T-cell (primary cell): Measurements from ENCODE around the gene NKX2-2. TPM values are rescaled to one million over a fixed set of nuclear protein-coding genes. Genes with fewer than 3 reads are reported as not detected.
"Not testable (repeated sequence)": the region's sequence is repeated elsewhere in the genome, so short reads cannot be mapped to it uniquely, and the experiment has no call there.

ENCODE experiments used
- ATAC-seq, 4 experiments: fragments of 200-7000 bp in 3 of 4; fragments of 150-1000 bp in 1 of 4; cut with Tn5 transposase; replicated peaks in 1 of 4; 1 replicate in 3 of 4; 2 replicates in 1 of 4; pipeline ENCODE4 v1.10.0; 2021; ENCODE audit warnings: moderate library complexity in 3 of 4, mild to moderate bottlenecking in 2 of 4, moderate number of reproducible peaks in 1 of 4
- CTCF ChIA-PET, 2 donors: fragments of 300-600 bp; sonication (Branson Sonifier 250); formaldehyde crosslinking; loops; one replicate each; lab custom pipeline; 2022; ENCODE audit warnings: antibody characterized with exemption in 2 of 2; lab: Charles Lee
- POLR2A ChIA-PET, 2 donors: fragments of 300-600 bp; sonication (Branson Sonifier 250); formaldehyde crosslinking; loops; one replicate each; lab custom pipeline; 2022; ENCODE audit warnings: antibody characterized with exemption in 2 of 2; lab: Charles Lee
- DNase-seq, 35 experiments: peaks; one replicate each; pipeline versions ENCODE4 v3.0.0 to v3.0.0-alpha.2; 2013 to 2023
- H3K27ac ChIP-seq: one replicate; pipeline ENCODE4 v1.5.1; 2013; ENCODE audit warnings: low read length
- H3K27me3 ChIP-seq, 2 experiments: replicated peaks in 1 of 2; 1 replicate in 1 of 2; 2 replicates in 1 of 2; pipeline versions ENCODE4 v1.6.1 to v1.7.0; 2013; ENCODE audit warnings: low read length in 1 of 2, mixed read lengths in 1 of 2; ENCODE audit not compliant: control insufficient read depth in 2 of 2, insufficient read depth in 2 of 2; ENCODE audit errors: extremely low read depth in 1 of 2
- H3K36me3 ChIP-seq, 2 donors: 1 replicate in 1 of 2; 2 replicates in 1 of 2; pipeline versions ENCODE4 v1.6.1 to v1.7.0; 2013; ENCODE audit warnings: low read length in 1 of 2; ENCODE audit not compliant: control insufficient read depth in 2 of 2, insufficient read depth in 1 of 2; ENCODE audit errors: extremely low read depth in 1 of 2
- H3K4me1 ChIP-seq, 2 experiments: 1 replicate in 1 of 2; 2 replicates in 1 of 2; pipeline versions ENCODE4 v1.6.1 to v1.7.0; 2013; ENCODE audit warnings: low read length in 2 of 2, mixed read lengths in 1 of 2; ENCODE audit not compliant: insufficient read depth in 2 of 2, control insufficient read depth in 1 of 2; ENCODE audit errors: extremely low read depth in 1 of 2
- H3K4me3 ChIP-seq, 2 donors: 1 replicate in 1 of 2; 2 replicates in 1 of 2; pipeline versions ENCODE4 v1.5.1 to v1.7.0; 2013; ENCODE audit warnings: mild to moderate bottlenecking in 2 of 2, low read length in 1 of 2, moderate library complexity in 1 of 2; ENCODE audit not compliant: control insufficient read depth in 1 of 2; ENCODE audit errors: extremely low read depth in 1 of 2
- H3K9me3 ChIP-seq: 2 replicates; pipeline ENCODE4 v1.7.0; 2013
- H3K27ac Mint-ChIP-seq, 2 donors: one replicate each; pipeline ENCODE4 v1.8.0; 2020 to 2021; ENCODE audit warnings: mild to moderate bottlenecking in 2 of 2, mixed read lengths in 2 of 2
- H3K27me3 Mint-ChIP-seq, 2 donors: one replicate each; pipeline ENCODE4 v1.8.0; 2021 to 2022; ENCODE audit warnings: mixed read lengths in 2 of 2
- H3K36me3 Mint-ChIP-seq: one replicate; pipeline ENCODE4 v1.8.0; 2021; ENCODE audit warnings: mixed read lengths
- H3K4me1 Mint-ChIP-seq, 3 donors: one replicate each; pipeline ENCODE4 v1.8.0; 2020 to 2022; ENCODE audit warnings: mixed read lengths in 3 of 3, mild to moderate bottlenecking in 1 of 3
- H3K4me3 Mint-ChIP-seq, 3 donors: one replicate each; pipeline ENCODE4 v1.8.0; 2020 to 2022; ENCODE audit warnings: mild to moderate bottlenecking in 3 of 3, mixed read lengths in 3 of 3, moderate library complexity in 3 of 3
- H3K9me3 Mint-ChIP-seq, 3 donors: one replicate each; pipeline ENCODE4 v1.8.0; 2020 to 2022; ENCODE audit warnings: mixed read lengths in 3 of 3
- WGBS: methylation state at CpG from one replicate; pipeline ENCODE4 v1.1.5; 2013; ENCODE audit warnings: missing lambda C conversion rate; ENCODE audit not compliant: insufficient coverage; 5-methylcytosine and 5-hydroxymethylcytosine counted together
- total RNA-seq, 35 experiments: library from RNA in 6 of 35; stranded (reverse) in 6 of 35; fragments of 120-200 nt in 1 of 35; gene quantifications; one replicate each; pipeline versions ENCODE4 v1.2.1 to v1.2.4 and lab custom pipeline; 2013 to 2026

NKX2-2 gene
- total RNA-seq, 5 donors from 2014 or later (not counting 1 experiment from before 2014, with no cell fraction given) = not detected

DNA sequence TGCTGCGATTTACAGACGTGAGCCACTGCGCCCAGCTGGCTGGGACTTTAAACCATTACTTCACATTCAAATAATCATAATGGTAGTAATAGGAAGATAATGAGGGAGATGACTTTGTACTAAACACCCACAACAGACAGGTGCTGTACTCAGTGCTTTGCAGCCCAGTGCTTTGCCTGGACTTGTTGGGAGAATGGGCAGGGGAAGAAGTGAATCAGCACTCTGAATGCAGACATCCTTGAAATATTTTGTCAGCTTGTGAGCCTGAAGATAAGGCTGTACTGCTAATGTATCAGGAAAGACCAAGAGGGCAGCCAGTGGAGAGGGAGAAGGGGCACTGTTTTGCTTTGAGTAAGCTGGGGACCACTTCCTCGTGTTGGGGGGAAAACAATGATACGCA lies 17.4 kb downstream of the NKX2-2 start:
- POLR2A ChIA-PET = no interaction called here

DNA sequence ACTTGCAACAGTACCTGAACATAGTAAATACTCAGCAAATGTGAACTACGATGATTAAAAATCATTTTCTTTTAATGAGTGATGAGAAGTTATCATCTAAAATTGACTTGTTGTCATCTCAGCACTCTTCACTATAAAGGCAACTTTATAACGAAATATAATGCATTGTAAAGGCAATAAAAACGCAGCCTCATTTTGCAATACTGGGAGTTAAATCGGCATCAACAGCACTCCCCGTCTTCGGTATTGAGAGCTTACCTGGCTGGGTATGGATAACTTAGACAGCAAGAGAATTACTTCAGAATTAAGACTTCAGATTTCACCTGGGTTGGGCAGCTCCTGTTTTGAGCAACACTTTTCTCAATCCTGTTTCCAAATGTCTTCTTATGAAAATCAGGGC lies 20.8 kb downstream of the NKX2-2 start:
- ATAC-seq = no peak
- WGBS = 90% methylated on average over 3 of the region's 6 CpGs
- CTCF ChIA-PET = interaction anchor here in 1 of 2 donors (1.0 kb wide), 1 partner anchor 12 kb away, joined by 3 read pairs; no protein-coding TSS in a partner anchor

More for the DNA sequence above, 17.4 kb downstream of the NKX2-2 start:
- WGBS = no CpG with 5 or more reads among the region's 5 CpGs
- H3K36me3 ChIP-seq = no peaks in the 10 kb centered on the region
- ATAC-seq (no peak), DNase-seq (no peak)
- no peaks in the 10 kb centered on the region for H3K4me1 ChIP-seq
- Mint-ChIP-seq H3K27ac (no peak overlapping the region), H3K4me3 (no peak overlapping the region), H3K27me3 (peaks cover 54 to 55% of the 10 kb centered on the region in 2 donors), H3K9me3 (no peaks in the 10 kb centered on the region), H3K4me1 (no peaks in the 10 kb centered on the region), H3K36me3 (no peaks in the 10 kb centered on the region)
- H3K9me3 ChIP-seq = no peaks in the 10 kb centered on the region
- H3K27ac ChIP-seq = no peak overlapping the region
- H3K27me3 ChIP-seq = peaks cover 7 to 31% of the 10 kb centered on the region in 2 experiments
- CTCF ChIA-PET = interaction anchor here (0.6 to 0.9 kb wide), 2 partner anchors 246 to 262 kb away, joined by 6 read pairs; no protein-coding TSS in a partner anchor
- H3K4me3 ChIP-seq = no peak overlapping the region

DNA sequence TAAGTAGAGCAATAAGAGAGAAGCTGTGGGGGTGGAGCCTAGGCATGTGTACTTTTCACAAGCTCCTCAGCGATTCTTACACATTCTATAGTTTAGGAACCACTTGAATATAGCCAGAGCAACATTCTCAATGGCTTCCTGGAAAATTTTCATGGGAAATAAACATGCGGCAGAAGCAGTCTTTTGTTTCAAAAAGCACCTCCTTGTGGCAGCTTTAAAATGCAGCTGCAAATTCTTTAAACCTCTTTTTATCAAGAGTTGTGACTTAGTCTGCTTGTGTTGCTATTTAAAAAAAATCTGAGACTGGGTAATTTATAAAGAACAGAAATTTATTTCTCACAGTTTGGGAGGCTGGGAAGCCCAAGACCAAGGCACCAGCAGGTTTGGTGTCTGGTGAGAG lies 23.8 kb downstream of the NKX2-2 start:
- Histone ChIP-seq H3K9me3 (no peaks in the 10 kb centered on the region), H3K36me3 (no peaks in the 10 kb centered on the region), H3K27ac (no peak overlapping the region), H3K4me1 (no peaks in the 10 kb centered on the region), H3K27me3 (peaks cover 2 to 5% of the 10 kb centered on the region in 2 experiments), H3K4me3 (no peak overlapping the region)
- H3K9me3 Mint-ChIP-seq = peaks cover 0 to 6% (median 3%) of the 10 kb centered on the region in 3 donors
- H3K36me3 Mint-ChIP-seq = no peaks in the 10 kb centered on the region
- ChIA-PET POLR2A (no interaction called here), CTCF (no interaction called here)
- ATAC-seq = no peak
- no peak overlapping the region for H3K4me3 Mint-ChIP-seq
- WGBS = 40% methylated on average over 1 of the region's 2 CpGs
- peaks cover 42 to 59% of the 10 kb centered on the region in 2 donors for H3K27me3 Mint-ChIP-seq
- H3K4me1 Mint-ChIP-seq = no peaks in the 10 kb centered on the region
- DNase-seq = no peak
- H3K27ac Mint-ChIP-seq = no peak overlapping the region

More for the DNA sequence above, 20.8 kb downstream of the NKX2-2 start:
- H3K9me3 Mint-ChIP-seq = no peaks in the 10 kb centered on the region
- H3K4me1 ChIP-seq = no peaks in the 10 kb centered on the region
- peaks cover 5 to 6% of the 10 kb centered on the region in 2 experiments for H3K27me3 ChIP-seq
- peaks cover 53 to 61% of the 10 kb centered on the region in 2 donors for H3K27me3 Mint-ChIP-seq
- DNase-seq = no peak
- H3K36me3 Mint-ChIP-seq = no peaks in the 10 kb centered on the region
- H3K27ac ChIP-seq = no peak overlapping the region
- H3K4me3 Mint-ChIP-seq = no peak overlapping the region
- H3K9me3 ChIP-seq = no peaks in the 10 kb centered on the region
- H3K36me3 ChIP-seq = no peaks in the 10 kb centered on the region
- H3K27ac Mint-ChIP-seq = no peak overlapping the region
- POLR2A ChIA-PET = no interaction called here
- H3K4me3 ChIP-seq = no peak overlapping the region
- H3K4me1 Mint-ChIP-seq = no peaks in the 10 kb centered on the region

DNA sequence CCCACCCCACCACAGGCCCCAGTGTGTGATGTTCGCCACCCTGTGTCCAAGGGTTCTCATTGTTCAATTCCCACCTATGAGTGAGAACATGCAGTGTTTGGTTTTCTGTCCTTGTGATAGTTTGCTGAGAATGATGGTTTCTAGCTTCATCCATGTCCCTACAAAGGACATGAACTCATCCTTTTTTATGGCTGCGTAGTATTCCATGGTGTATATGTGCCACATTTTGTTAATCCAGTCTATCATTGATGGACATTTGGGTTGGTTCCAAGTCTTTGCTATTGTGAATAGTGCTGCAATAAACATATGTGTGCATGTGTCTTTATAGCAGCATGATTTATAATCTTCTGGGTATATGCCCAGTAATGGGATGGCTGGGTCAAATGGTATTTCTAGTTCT lies 33.7 kb downstream of the NKX2-2 start:
- H3K36me3 ChIP-seq, H3K4me3 ChIP-seq, H3K36me3 Mint-ChIP-seq, H3K27ac ChIP-seq, H3K4me1 ChIP-seq, H3K9me3 Mint-ChIP-seq, ATAC-seq, H3K9me3 ChIP-seq, DNase-seq, POLR2A ChIA-PET, H3K4me3 Mint-ChIP-seq, H3K27me3 ChIP-seq, H3K4me1 Mint-ChIP-seq, CTCF ChIA-PET, H3K27ac Mint-ChIP-seq: not testable (repeated sequence)
- WGBS = no CpG with 5 or more reads among the region's 2 CpGs
- H3K27me3 Mint-ChIP-seq = peaks cover 42 to 43% of the 10 kb centered on the region in 2 donors

DNA sequence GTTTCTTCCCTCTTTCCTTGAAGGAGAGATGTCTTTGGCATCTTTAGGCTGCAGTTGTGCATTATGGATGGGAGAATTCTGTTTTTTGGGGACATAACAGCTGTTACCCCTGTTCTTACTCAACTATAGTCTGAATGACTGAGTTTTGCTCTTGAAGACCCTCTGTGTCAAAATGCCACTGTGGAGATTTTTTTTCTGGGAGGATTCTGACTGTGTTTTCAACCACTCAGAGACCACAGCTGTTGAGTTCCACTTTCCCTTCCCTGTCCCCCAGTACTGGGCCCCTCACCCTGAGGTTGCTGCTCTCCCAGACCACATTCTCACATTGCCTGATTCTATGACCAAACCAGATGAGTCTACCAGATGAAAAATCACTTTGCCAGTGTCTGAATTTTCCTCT lies 48.1 kb downstream of the NKX2-2 start:
- DNase-seq (no peak), ATAC-seq (no peak)
- Mint-ChIP-seq H3K9me3 (peaks cover 6 to 8% (median 8%) of the 10 kb centered on the region in 3 donors), H3K27ac (no peak overlapping the region), H3K36me3 (no peaks in the 10 kb centered on the region), H3K4me3 (no peak overlapping the region), H3K4me1 (no peaks in the 10 kb centered on the region), H3K27me3 (peaks cover 14 to 19% of the 10 kb centered on the region in 2 donors)
- Histone ChIP-seq H3K4me1 (no peaks in the 10 kb centered on the region), H3K4me3 (no peak overlapping the region), H3K27ac (no peak overlapping the region), H3K27me3 (peaks cover 0 to 7% of the 10 kb centered on the region in 2 experiments), H3K9me3 (no peaks in the 10 kb centered on the region), H3K36me3 (no peaks in the 10 kb centered on the region)
- ChIA-PET CTCF (no interaction called here), POLR2A (interaction anchor here in 1 of 2 donors (0.5 to 0.6 kb wide), 2 partner anchors 566 to 1138 kb away, joined by 3 to 11 read pairs; no protein-coding TSS in a partner anchor)

DNA sequence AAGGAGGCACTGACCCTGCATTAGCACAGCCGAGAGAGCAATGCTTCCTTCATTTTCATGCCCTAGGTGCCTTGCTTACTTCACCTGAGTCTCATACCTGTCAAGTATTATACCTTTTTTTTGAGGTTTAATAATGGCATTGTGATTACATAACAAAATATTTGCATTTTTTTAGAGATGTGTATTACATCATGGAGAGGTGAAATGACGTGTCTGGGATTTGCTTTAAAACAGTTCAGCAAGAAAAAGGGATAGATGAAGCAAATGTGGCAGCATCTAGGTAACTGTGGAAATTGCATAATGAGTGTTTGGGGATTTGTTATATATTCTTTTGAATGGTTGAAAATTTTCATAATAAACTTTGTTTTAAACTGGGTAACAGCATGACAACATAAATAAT lies 48.9 kb downstream of the NKX2-2 start:
- H3K36me3 ChIP-seq = no peaks in the 10 kb centered on the region
- ATAC-seq (no peak), DNase-seq (no peak)
- ChIA-PET POLR2A (no interaction called here), CTCF (no interaction called here)
- H3K27me3 ChIP-seq = peaks cover 0 to 7% of the 10 kb centered on the region in 2 experiments
- no peak overlapping the region for H3K4me3 ChIP-seq
- Mint-ChIP-seq H3K9me3 (peaks cover 6 to 8% (median 8%) of the 10 kb centered on the region in 3 donors), H3K36me3 (no peaks in the 10 kb centered on the region), H3K27me3 (peaks cover 19% of the 10 kb centered on the region in 2 donors), H3K4me3 (no peak overlapping the region), H3K27ac (no peak overlapping the region), H3K4me1 (no peaks in the 10 kb centered on the region)
- no peak overlapping the region for H3K27ac ChIP-seq
- no peaks in the 10 kb centered on the region for H3K4me1 ChIP-seq
- WGBS = 100% methylated on average over 1 of the region's 2 CpGs
- H3K9me3 ChIP-seq = no peaks in the 10 kb centered on the region
